K562 (cell line): ENCODE results near the gene NTN4.

ENCODE experiments used
- CBX5 ChIP-seq: IDR thresholded peaks from 2 replicates; pipeline ENCODE4 v1.6.1; 2014; ENCODE audit warnings: low read depth, borderline replicate concordance
- CTCF ChIP-seq, 3 experiments: IDR thresholded peaks in 2 of 3; conservative IDR thresholded peaks in 1 of 3; 2 replicates each; pipeline ENCODE4 v1.5.1; 2011 to 2012; ENCODE audit warnings: low read length in 3 of 3, mild to moderate bottlenecking in 3 of 3, control low read depth in 2 of 3, improper control_type of control experiment in 1 of 3, inconsistent platforms in 1 of 3, low read depth in 1 of 3, mixed read lengths in 1 of 3, moderate library complexity in 1 of 3; ENCODE audit not compliant: insufficient read depth in 2 of 3
- FOXK1 ChIP-seq: sonication (generic); formaldehyde crosslinking; IDR thresholded peaks from 2 replicates; pipeline ENCODE4 v1.8.0; 2022; ENCODE audit warnings: missing genetic modification reagents, mild to moderate bottlenecking, borderline replicate concordance
- HDGF ChIP-seq: fragments of 450-650 bp; IDR thresholded peaks from 2 replicates; pipeline ENCODE4 v1.6.1; 2016
- HNRNPLL ChIP-seq: fragments of 200-400 bp; formaldehyde crosslinking; IDR thresholded peaks from 2 replicates; pipeline ENCODE4 v1.6.1; 2017; ENCODE audit warnings: low read length, low read depth, mild to moderate bottlenecking; ENCODE audit not compliant: poor library complexity, severe bottlenecking
- MEF2D ChIP-seq: conservative IDR thresholded peaks from 2 replicates; pipeline ENCODE4 v1.6.1; 2016; ENCODE audit warnings: low read depth, missing genetic modification characterization, missing compliant biosample characterization
- POLR2A ChIP-seq: fragments of 450-650 bp; conservative IDR thresholded peaks from 2 replicates; pipeline ENCODE4 v1.6.1; 2016
- RBBP5 ChIP-seq: fragments of 200-600 bp; sonication (generic); IDR thresholded peaks from 2 replicates; pipeline ENCODE4 v1.6.1; 2012; ENCODE audit warnings: borderline replicate concordance, mild to moderate bottlenecking, low read length, control low read depth, inconsistent platforms; ENCODE audit not compliant: insufficient read depth, poor library complexity, severe bottlenecking
- REST ChIP-seq, 2 experiments: fragments of 450-650 bp; formaldehyde crosslinking in 1 of 2; IDR thresholded peaks; 2 replicates each; pipeline versions ENCODE4 v1.4.0 to v1.6.1; 2014 to 2020; ENCODE audit warnings: mild to moderate bottlenecking in 2 of 2, borderline replicate concordance in 1 of 2, low read depth in 1 of 2
- SIN3A ChIP-seq, 2 experiments: fragments of 150-350 bp in 1 of 2; IDR thresholded peaks; 2 replicates each; pipeline ENCODE4 v1.6.1; 2011 to 2016; ENCODE audit warnings: borderline replicate concordance in 2 of 2, low read depth in 2 of 2, low read length in 2 of 2, mild to moderate bottlenecking in 2 of 2, moderate library complexity in 2 of 2; ENCODE audit not compliant: control insufficient read depth in 1 of 2
- TAF1 ChIP-seq: IDR thresholded peaks from 2 replicates; pipeline ENCODE4 v1.6.1; 2011; ENCODE audit warnings: mild to moderate bottlenecking, low read length, moderate library complexity; ENCODE audit not compliant: insufficient read depth, control insufficient read depth, severe bottlenecking; ENCODE audit errors: extremely low read depth
- ZNF232 ChIP-seq: sonication (generic); formaldehyde crosslinking; IDR thresholded peaks from 2 replicates; pipeline ENCODE4 v1.8.0; 2022; ENCODE audit warnings: mild to moderate bottlenecking, missing genetic modification reagents
- TF ChIP-seq, protein P1 (sequence below): fragments of 450-650 bp; IDR thresholded peaks from 2 replicates; pipeline ENCODE4 v1.6.1; 2018; ENCODE audit not compliant: partially characterized antibody

- TF ChIP-seq POLR2A = no peak
- no peak for TF ChIP-seq MEF2D (tag)
- TF ChIP-seq CTCF (IDR thresholded peaks at IDR 0.05 in 2 of 3, conservative IDR thresholded peaks at IDR 0.05 in 1 of 3; ENCODE audit: insufficient read depth in 2 of 3, low read depth in 1 of 3, low read length in 3 of 3) = no peak
- no peak for TF ChIP-seq ZNF232 (CRISPR knock-in tag)
- no peak for TF ChIP-seq HNRNPLL
- TF ChIP-seq, protein P1, sequence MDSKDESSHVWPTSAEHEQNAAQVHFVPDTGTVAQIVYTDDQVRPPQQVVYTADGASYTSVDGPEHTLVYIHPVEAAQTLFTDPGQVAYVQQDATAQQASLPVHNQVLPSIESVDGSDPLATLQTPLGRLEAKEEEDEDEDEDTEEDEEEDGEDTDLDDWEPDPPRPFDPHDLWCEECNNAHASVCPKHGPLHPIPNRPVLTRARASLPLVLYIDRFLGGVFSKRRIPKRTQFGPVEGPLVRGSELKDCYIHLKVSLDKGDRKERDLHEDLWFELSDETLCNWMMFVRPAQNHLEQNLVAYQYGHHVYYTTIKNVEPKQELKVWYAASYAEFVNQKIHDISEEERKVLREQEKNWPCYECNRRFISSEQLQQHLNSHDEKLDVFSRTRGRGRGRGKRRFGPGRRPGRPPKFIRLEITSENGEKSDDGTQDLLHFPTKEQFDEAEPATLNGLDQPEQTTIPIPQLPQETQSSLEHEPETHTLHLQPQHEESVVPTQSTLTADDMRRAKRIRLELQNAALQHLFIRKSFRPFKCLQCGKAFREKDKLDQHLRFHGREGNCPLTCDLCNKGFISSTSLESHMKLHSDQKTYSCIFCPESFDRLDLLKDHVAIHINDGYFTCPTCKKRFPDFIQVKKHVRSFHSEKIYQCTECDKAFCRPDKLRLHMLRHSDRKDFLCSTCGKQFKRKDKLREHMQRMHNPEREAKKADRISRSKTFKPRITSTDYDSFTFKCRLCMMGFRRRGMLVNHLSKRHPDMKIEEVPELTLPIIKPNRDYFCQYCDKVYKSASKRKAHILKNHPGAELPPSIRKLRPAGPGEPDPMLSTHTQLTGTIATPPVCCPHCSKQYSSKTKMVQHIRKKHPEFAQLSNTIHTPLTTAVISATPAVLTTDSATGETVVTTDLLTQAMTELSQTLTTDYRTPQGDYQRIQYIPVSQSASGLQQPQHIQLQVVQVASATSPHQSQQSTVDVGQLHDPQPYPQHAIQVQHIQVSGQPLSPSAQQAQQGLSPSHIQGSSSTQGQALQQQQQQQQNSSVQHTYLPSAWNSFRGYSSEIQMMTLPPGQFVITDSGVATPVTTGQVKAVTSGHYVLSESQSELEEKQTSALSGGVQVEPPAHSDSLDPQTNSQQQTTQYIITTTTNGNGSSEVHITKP = no peak
- no peak for TF ChIP-seq FOXK1 (CRISPR knock-in tag)
- TF ChIP-seq SIN3A (IDR thresholded peaks at IDR 0.05; ENCODE audit: borderline replicate concordance in 2 of 2, control insufficient read depth in 1 of 2, low read depth in 2 of 2, low read length in 2 of 2) = no peak
- no peak for TF ChIP-seq RBBP5
- TF ChIP-seq TAF1 = no peak
- no peak for TF ChIP-seq HDGF
- TF ChIP-seq CBX5 = no peak
- TF ChIP-seq REST (IDR thresholded peaks at IDR 0.05; ENCODE audit: borderline replicate concordance) = no peak
- TF ChIP-seq REST (CRISPR knock-in tag; IDR thresholded peaks at IDR 0.05; ENCODE audit: low read depth) = no peak
These were observed 96.9 kb downstream of the NTN4 start for GRCh38 chr12:95693689-95694088.
